H9 (cell line): Measurements from ENCODE around the gene ZFR2. TPM values are rescaled to one million over a fixed set of nuclear protein-coding genes. Genes with fewer than 3 reads are reported as not detected.

Experiments
- DNase-seq: peaks from one replicate; pipeline ENCODE4 v3.0.0-alpha.2; 2017
- H2AFZ ChIP-seq: one replicate; pipeline ENCODE4 v1.6.1; 2013; ENCODE audit warnings: mild to moderate bottlenecking, low read length, control low read depth, moderate library complexity
- H2AK5ac ChIP-seq: 2 replicates; pipeline ENCODE4 v1.6.1; 2013; ENCODE audit warnings: low read length, control low read depth, mixed read lengths; ENCODE audit not compliant: insufficient read length
- H2BK120ac ChIP-seq: one replicate; pipeline ENCODE4 v1.6.1; 2013; ENCODE audit warnings: low read depth, mild to moderate bottlenecking, low read length, control low read depth, inconsistent platforms; ENCODE audit not compliant: poor library complexity, severe bottlenecking
- H2BK12ac ChIP-seq: 2 replicates; pipeline ENCODE4 v1.6.1; 2013; ENCODE audit warnings: low read length, control low read depth, mixed read lengths, low read depth; ENCODE audit not compliant: insufficient read length
- H2BK15ac ChIP-seq: 2 replicates; pipeline ENCODE4 v1.6.1; 2013; ENCODE audit warnings: low read depth, low read length, control low read depth
- H2BK20ac ChIP-seq: one replicate; pipeline ENCODE4 v1.6.1; 2013; ENCODE audit warnings: low read depth, mild to moderate bottlenecking, low read length, control low read depth, inconsistent platforms; ENCODE audit not compliant: poor library complexity, severe bottlenecking
- H2BK5ac ChIP-seq: 2 replicates; pipeline ENCODE4 v1.6.1; 2013; ENCODE audit warnings: low read length, control low read depth, mixed read lengths; ENCODE audit not compliant: insufficient read length
- H3K14ac ChIP-seq: 2 replicates; pipeline ENCODE4 v1.6.1; 2013; ENCODE audit warnings: low read length, control low read depth; ENCODE audit not compliant: insufficient read depth
- H3K18ac ChIP-seq: 2 replicates; pipeline ENCODE4 v1.6.1; 2013; ENCODE audit warnings: low read depth, mild to moderate bottlenecking, mixed read lengths, low read length, control low read depth; ENCODE audit not compliant: insufficient read length
- H3K23ac ChIP-seq: 2 replicates; pipeline ENCODE4 v1.6.1; 2013; ENCODE audit warnings: low read length, control low read depth, mixed read lengths, low read depth; ENCODE audit not compliant: insufficient read length
- H3K23me2 ChIP-seq: 2 replicates; pipeline ENCODE4 v1.6.1; 2013; ENCODE audit warnings: low read depth, mild to moderate bottlenecking, mixed read lengths, low read length, control low read depth; ENCODE audit not compliant: insufficient read length, poor library complexity, severe bottlenecking
- H3K27ac ChIP-seq: 2 replicates; pipeline ENCODE4 v1.5.1; 2013; ENCODE audit warnings: low read length, control low read depth, mixed read lengths, low read depth; ENCODE audit not compliant: insufficient read length
- H3K27me3 ChIP-seq: 2 replicates; pipeline ENCODE4 v1.6.1; 2013; ENCODE audit warnings: low read length, control low read depth, inconsistent platforms; ENCODE audit not compliant: insufficient read depth
- H3K4ac ChIP-seq: 2 replicates; pipeline ENCODE4 v1.6.1; 2013; ENCODE audit warnings: low read depth, mild to moderate bottlenecking, control low read depth, inconsistent platforms, low read length, moderate library complexity
- H3K4me1 ChIP-seq: 2 replicates; pipeline ENCODE4 v1.6.1; 2013; ENCODE audit warnings: low read length, control low read depth, inconsistent platforms; ENCODE audit not compliant: insufficient read depth
- H3K4me2 ChIP-seq: 2 replicates; pipeline ENCODE4 v1.6.1; 2013; ENCODE audit warnings: low read length, control low read depth, mixed read lengths; ENCODE audit not compliant: insufficient read length, insufficient read depth
- H3K56ac ChIP-seq: 2 replicates; pipeline ENCODE4 v1.6.1; 2013; ENCODE audit warnings: low read depth, mild to moderate bottlenecking, mixed read lengths, low read length, control low read depth; ENCODE audit not compliant: insufficient read length
- H3K79me1 ChIP-seq: 2 replicates; pipeline ENCODE4 v1.6.1; 2013; ENCODE audit warnings: low read depth, mild to moderate bottlenecking, moderate library complexity, low read length, control low read depth, inconsistent platforms; ENCODE audit not compliant: insufficient read depth, poor library complexity, severe bottlenecking
- H3K79me2 ChIP-seq: 2 replicates; pipeline ENCODE4 v1.6.1; 2013; ENCODE audit warnings: low read length, control low read depth, inconsistent platforms; ENCODE audit not compliant: insufficient read depth
- H3K9ac ChIP-seq: 2 replicates; pipeline ENCODE4 v1.6.1; 2013; ENCODE audit warnings: low read length, control low read depth, mixed read lengths; ENCODE audit not compliant: insufficient read length; ENCODE audit errors: extremely low read depth
- H3K9me3 ChIP-seq: one replicate; pipeline ENCODE4 v1.6.1; 2013; ENCODE audit warnings: low read depth, low read length, inconsistent platforms; ENCODE audit not compliant: control insufficient read depth
- H3T11ph ChIP-seq: one replicate; pipeline ENCODE4 v1.6.1; 2013; ENCODE audit warnings: mild to moderate bottlenecking, low read length, control low read depth, inconsistent platforms
- H4K20me1 ChIP-seq: one replicate; pipeline ENCODE4 v1.6.1; 2013; ENCODE audit not compliant: control insufficient read depth, insufficient read length, insufficient read depth
- H4K5ac ChIP-seq: 2 replicates; pipeline ENCODE4 v1.6.1; 2013; ENCODE audit warnings: low read depth, mild to moderate bottlenecking, mixed read lengths, low read length, control low read depth; ENCODE audit not compliant: insufficient read length
- H4K8ac ChIP-seq: replicated peaks from 2 replicates; pipeline ENCODE4 v1.6.1; 2013; ENCODE audit warnings: low read length, control low read depth, mixed read lengths, low read depth; ENCODE audit not compliant: insufficient read length
- H4K91ac ChIP-seq: 2 replicates; pipeline ENCODE4 v1.6.1; 2013; ENCODE audit warnings: low read depth, mild to moderate bottlenecking, moderate library complexity, mixed read lengths, low read length, control low read depth; ENCODE audit not compliant: insufficient read length
- H3K27ac Mint-ChIP-seq, 3 experiments: 2 replicates in 2 of 3; 3 replicates in 1 of 3; pipeline ENCODE4 v1.8.0; 2020 to 2021; ENCODE audit warnings: mixed read lengths in 3 of 3, mild to moderate bottlenecking in 1 of 3, moderate library complexity in 1 of 3
- H3K27me3 Mint-ChIP-seq: 2 replicates; pipeline ENCODE4 v1.8.0; 2021; ENCODE audit warnings: low read depth, mild to moderate bottlenecking, moderate library complexity, mixed read lengths
- H3K36me3 Mint-ChIP-seq, 3 experiments: 2 replicates in 2 of 3; 3 replicates in 1 of 3; pipeline ENCODE4 v1.8.0; 2020 to 2021; ENCODE audit warnings: low read depth in 3 of 3, mixed read lengths in 3 of 3; ENCODE audit not compliant: insufficient read depth in 1 of 3
- H3K4me1 Mint-ChIP-seq, 2 experiments: 2 replicates each; pipeline ENCODE4 v1.8.0; 2020; ENCODE audit warnings: mixed read lengths in 2 of 2
- H3K4me3 Mint-ChIP-seq, 2 experiments: 2 replicates in 1 of 2; 3 replicates in 1 of 2; pipeline ENCODE4 v1.8.0; 2020 to 2021; ENCODE audit warnings: mild to moderate bottlenecking in 2 of 2, mixed read lengths in 2 of 2, moderate library complexity in 1 of 2
- H3K9me3 Mint-ChIP-seq, 2 experiments: 2 replicates in 1 of 2; 3 replicates in 1 of 2; pipeline ENCODE4 v1.8.0; 2020; ENCODE audit warnings: mild to moderate bottlenecking in 2 of 2, mixed read lengths in 2 of 2, moderate library complexity in 1 of 2
- CTCF ChIP-seq: fragments of 200-600 bp; sonication (generic); conservative IDR thresholded peaks from 3 replicates; pipeline ENCODE4 v1.8.0; 2021; ENCODE audit warnings: antibody characterized with exemption, mild to moderate bottlenecking
- WGBS: extraction: QIAGEN DNeasy Blood & Tissue Kit; methylation state at CpG from one replicate; pipeline ENCODE4 v1.1.7; 2013; ENCODE audit warnings: missing lambda C conversion rate, low lambda C conversion rate, mixed read lengths; ENCODE audit not compliant: insufficient read length; ENCODE audit errors: extremely low coverage; 5-methylcytosine and 5-hydroxymethylcytosine counted together
- total RNA-seq: library from RNA; stranded (reverse); gene quantifications from 2 replicates; pipeline ENCODE4 v1.2.1, GENCODE V29; 2021

The ZFR2 gene
- total RNA-seq, 1 experiment from 2014 or later: 18.3 TPM

GRCh38 chr19:3805859-3806258 lies 63.0 kb downstream of the ZFR2 start:
- H3K27ac ChIP-seq: no peak overlapping the region
- peak; percentile 25 for DNase-seq
- H3T11ph ChIP-seq: no peak overlapping the region
- H3K4me3 Mint-ChIP-seq: no peak overlapping the region
- H3K27me3 ChIP-seq: no peaks in the 10 kb centered on the region
- H4K8ac ChIP-seq: no peak overlapping the region
- no peak overlapping the region for H3K9ac ChIP-seq
- peaks cover 0 to 6% of the 10 kb centered on the region in 2 experiments; a peak in 2 of 5 replicates for H3K9me3 Mint-ChIP-seq
- H2BK15ac ChIP-seq: no peak overlapping the region
- no peak overlapping the region for H2AK5ac ChIP-seq
- no peak overlapping the region for H4K91ac ChIP-seq
- no peak overlapping the region for H3K23ac ChIP-seq
- H3K27ac Mint-ChIP-seq: no peak overlapping the region
- no peaks in the 10 kb centered on the region for H3K4me1 ChIP-seq
- H3K79me1 ChIP-seq: no peaks in the 10 kb centered on the region
- peaks cover 0 to 11% of the 10 kb centered on the region in 2 experiments; a peak in 2 of 4 replicates for H3K4me1 Mint-ChIP-seq
- peaks cover 25% of the 10 kb centered on the region for H3K27me3 Mint-ChIP-seq
- H3K9me3 ChIP-seq: no peaks in the 10 kb centered on the region
- H4K20me1 ChIP-seq: no peaks in the 10 kb centered on the region
- no peak overlapping the region for H3K18ac ChIP-seq
- H2BK12ac ChIP-seq: no peak overlapping the region
- TF ChIP-seq CTCF: no peak
- no peak overlapping the region for H3K4me2 ChIP-seq
- H4K5ac ChIP-seq: no peak overlapping the region
- WGBS: no CpG with 5 or more reads among the region's 29 CpGs
- H3K14ac ChIP-seq: no peak overlapping the region
- no peak overlapping the region for H2BK120ac ChIP-seq
- peaks cover 7% of the 10 kb centered on the region for H3K23me2 ChIP-seq
- no peaks in the 10 kb centered on the region for H3K36me3 Mint-ChIP-seq
- no peak overlapping the region for H3K4ac ChIP-seq
- no peak overlapping the region for H3K56ac ChIP-seq
- no peaks in the 10 kb centered on the region for H3K79me2 ChIP-seq
- H2AFZ ChIP-seq: no peak overlapping the region
- no peak overlapping the region for H2BK20ac ChIP-seq
- H2BK5ac ChIP-seq: no peak overlapping the region
